ELR (cell line): Measurements from ENCODE around the gene PROSER3.

Source experiments
- DNase-seq: peaks from one replicate; pipeline ENCODE4 v3.0.0-alpha.2; 2015; ENCODE audit warnings: low read depth

Gene PROSER3

GRCh38 chr19:35777086-35777841 is 19.3 kb downstream of the PROSER3 start:
- no peak for DNase-seq

DNA sequence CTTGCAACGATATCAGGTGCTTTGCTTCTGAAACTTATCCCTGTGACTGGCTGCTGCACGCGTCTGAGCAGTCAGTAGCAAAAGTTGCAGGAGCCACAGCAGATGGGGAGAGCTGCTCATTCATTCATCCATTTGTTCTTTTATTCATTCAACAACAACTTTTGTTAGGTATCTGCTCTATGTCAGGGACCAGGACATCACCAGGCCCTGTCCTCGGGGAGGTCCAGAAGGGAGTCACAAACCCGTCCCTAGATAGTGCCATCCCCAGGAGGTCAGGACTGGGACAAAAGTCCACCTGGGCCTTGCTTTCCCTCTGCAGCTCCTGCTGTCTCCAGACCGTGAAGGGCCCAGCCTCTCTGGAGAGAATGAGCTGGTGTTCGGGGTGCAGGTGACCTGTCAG is 20.0 kb downstream of the PROSER3 start:
- no peak for DNase-seq

DNA sequence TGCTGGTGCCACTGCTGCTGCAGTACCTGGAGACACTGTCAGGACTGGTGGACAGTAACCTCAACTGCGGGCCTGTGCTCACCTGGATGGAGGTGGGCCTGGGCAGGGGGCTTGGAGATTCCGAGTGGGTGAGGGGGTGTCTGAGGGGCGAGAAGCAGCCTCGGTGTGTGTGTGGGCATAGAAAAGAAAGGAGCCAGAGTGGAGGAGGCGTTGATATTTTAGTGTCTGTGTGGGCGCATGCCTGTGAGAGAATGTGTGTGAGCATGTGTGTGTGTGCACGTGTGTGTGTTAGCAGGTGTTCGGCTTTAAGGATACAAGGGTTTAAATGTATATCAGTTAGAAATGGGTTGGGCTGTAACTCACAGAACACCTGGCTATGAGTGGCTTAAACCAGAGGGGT is 21.1 kb downstream of the PROSER3 start:
- no peak for DNase-seq

DNA sequence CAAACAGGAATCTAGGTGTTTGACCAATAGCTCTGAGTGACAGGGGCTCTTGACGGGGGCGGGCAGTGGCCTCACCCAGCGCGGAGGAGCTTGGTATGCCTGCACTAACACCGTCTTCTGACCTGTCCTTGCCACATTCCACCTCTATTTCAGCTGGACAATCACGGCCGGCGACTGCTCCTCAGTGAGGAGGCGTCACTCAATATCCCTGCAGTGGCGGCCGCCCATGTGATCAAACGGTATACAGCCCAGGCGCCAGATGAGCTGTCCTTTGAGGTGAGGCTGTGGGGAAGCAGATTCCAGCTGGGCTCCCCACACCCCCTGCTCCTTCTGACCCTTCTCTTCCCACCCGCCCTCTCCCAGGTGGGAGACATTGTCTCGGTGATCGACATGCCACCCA is 22.1 kb downstream of the PROSER3 start:
- DNase-seq, result no peak

DNA sequence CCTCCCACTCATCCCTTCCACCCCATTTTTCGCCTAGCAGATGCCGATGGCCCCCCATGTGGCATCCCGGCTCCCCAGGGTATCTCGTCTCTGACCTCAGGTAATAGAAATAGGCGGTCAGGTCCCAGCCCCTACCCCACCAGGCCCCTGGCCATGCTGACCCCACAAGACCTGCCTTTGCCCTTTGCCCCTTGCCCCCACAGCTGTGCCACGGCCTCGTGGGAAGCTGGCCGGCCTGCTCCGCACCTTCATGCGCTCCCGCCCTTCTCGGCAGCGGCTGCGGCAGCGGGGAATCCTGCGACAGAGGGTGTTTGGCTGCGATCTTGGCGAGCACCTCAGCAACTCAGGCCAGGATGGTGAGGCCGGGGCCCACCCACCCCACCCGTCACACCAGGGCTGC is 22.7 kb downstream of the PROSER3 start:
- DNase-seq, result no peak

- no peak for DNase-seq
These were observed 23.7 kb downstream of the PROSER3 start for GRCh38 chr19:35781650-35782049.

DNA sequence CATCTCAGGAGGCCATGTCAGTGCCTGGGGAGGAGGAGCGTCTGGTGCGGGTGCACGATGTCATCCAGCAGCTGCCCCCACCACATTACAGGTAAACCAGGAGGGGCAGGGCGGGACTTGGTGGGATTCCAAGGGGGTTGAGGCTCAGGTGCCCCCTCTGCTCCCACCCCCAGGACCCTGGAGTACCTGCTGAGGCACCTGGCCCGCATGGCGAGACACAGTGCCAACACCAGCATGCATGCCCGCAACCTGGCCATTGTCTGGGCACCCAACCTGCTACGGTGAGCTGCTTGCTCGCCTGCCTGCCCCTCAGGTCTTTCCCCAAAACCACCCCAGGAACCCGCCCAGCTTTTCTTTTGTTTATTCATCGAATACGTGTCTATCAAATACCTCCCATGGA is 24.6 kb downstream of the PROSER3 start:
- DNase-seq, result no peak

DNA sequence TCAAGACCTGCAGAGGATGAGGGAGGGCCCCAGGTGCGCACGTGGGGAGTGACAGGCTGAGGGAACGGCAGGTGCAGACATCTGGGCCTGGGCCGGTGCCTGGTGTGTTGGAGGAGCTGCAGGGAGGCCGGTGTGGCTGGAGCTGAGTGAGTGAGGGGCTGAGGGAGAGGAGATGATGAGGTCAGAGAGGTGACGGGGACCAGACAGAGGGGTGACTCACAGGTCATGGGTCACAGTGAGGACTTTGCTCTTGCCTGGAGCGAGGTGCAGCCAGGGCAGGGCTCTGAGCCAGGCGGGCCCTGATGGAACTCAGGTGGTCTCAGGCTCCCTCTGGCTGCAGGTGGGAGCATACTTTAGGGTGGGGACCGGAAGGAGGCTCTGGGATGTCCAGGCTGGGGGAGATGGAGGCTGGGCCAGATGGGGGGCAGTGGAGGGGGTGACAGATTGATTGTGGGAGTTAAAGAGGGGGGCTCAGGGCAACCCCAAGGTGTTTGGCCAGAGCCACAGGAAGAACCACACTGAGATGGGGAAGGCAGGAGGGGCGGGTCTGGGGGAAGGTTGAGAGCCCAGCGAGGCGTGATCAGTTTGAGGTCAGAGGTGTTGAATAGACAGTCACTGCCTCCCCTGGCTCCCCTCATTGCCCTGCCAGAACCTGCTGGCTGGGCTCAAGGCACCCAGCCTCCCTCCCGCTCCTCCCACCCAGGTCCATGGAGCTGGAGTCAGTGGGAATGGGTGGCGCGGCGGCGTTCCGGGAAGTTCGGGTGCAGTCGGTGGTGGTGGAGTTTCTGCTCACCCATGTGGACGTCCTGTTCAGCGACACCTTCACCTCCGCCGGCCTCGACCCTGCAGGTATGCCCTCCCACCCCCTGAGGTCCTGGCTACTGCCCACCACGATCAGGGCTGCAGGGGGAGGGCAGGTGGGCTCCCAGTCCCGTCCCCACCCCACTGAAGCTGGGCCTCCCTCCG is 25.8 kb downstream of the PROSER3 start:
- no peak for DNase-seq

- DNase-seq, result no peak
These were observed 26.7 kb downstream of the PROSER3 start for GRCh38 chr19:35784503-35785338.

DNA sequence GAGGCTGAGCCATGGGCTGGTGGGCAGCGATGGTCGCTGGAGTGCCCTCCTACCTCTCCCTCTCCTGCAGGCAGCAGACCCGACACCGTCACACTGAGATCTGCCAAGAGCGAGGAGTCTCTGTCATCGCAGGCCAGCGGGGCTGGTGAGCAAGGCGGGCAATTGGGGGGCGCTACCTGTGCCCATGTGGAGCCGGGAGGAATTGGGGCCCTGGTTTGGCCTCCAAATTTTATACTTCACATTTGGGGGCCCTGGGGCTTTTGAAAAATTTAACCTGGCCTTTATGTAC is 27.3 kb downstream of the PROSER3 start:
- DNase-seq, result no peak

GRCh38 chr19:35786299-35787160 is 28.6 kb downstream of the PROSER3 start:
- no peak for DNase-seq

- DNase-seq, result no peak
These were observed 29.3 kb downstream of the PROSER3 start for GRCh38 chr19:35787227-35787799.

DNA sequence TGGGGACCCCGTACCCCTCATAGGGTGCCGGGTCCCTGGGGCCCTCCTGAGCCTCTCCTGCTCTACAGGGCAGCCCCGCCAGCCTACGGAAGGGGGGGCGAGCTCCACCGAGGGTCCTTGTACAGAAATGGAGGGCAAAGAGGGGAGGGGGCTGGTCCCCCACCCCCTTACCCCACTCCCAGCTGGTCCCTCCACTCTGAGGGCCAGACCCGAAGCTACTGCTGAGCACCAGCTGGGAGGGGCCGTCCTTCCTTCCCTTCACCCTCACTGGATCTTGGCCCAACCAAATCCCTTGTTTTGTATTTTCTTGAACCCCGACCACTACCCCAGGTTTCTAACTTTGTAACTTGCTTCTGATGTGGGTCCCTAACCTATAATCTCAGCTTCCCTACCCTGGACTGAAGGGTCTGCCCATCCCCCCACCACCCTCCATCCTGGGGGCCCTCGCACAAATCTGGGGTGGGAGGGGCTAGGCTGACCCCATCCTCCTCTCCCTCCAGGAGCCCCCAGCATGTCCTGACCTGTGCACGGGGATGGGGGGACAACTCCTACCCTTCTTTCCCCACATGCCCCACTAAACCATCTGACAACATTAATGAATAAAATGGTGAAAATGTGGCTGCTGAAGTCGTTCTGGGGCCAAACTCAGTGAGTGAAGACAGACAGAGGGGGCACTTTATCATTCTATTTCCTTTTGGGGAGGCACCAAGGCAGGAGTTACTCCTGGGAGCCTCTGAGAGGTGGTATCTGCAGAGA is 30.4 kb downstream of the PROSER3 start:
- no peak for DNase-seq

- DNase-seq, result no peak
These were observed 31.4 kb downstream of the PROSER3 start for GRCh38 chr19:35789195-35789977.

DNA sequence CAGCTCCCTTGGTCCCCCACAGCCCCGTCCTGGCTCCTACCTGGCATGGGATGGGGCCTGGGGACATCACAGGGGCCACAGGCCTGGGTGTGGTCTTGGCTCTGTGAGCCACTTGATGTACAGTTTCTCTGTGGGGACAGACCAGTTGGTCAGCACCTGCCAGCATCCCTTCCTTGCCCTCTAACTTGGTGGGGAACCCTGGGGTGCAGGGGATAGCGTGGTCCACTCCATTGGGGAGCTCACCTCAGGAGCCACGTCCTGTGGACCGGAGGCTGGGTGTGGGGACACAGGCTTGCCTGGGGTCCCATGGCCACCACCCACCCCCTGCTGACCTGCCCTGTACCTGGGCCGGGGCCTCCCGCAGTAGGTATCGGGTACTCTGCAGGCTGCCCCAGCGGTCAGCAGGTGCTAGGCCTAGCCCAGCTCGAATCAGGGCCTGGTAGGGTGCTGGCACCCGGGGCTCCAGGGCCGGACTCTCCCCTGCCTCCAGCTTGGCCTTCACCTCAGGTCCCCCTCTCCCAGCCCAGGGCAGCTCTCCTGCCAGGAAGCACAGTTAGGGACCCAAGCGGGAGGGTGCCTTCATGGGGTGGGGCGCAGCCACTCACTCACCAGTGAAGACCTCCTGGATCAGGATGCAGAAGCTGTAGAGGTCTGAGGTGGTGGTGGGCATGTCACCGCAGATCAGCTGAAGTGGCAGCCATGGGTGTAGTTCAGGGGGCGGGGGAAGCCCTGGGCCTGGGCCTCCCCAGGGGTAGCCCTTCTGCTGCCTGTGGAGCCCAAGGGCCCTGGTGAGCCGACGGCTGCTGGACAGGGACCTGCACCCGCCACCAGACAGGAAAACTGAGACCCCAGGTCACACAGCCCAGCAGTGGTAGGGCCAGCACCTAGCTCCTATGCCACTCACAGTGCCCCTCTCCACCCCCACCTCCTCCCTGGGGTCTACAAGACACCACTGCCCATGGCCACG is 32.3 kb downstream of the PROSER3 start:
- DNase-seq, result no peak

- no peak for DNase-seq
These were observed 33.2 kb downstream of the PROSER3 start for GRCh38 chr19:35790981-35791813.

GRCh38 chr19:35791814-35792279 is 33.9 kb downstream of the PROSER3 start:
- no peak for DNase-seq
